K562 (cell line): ENCODE measurements around the gene MAP4.

ENCODE experiments used
- NR2C1 ChIP-seq, 2 experiments: fragments of 450-650 bp; IDR thresholded peaks; 2 replicates each; pipeline ENCODE4 v1.6.1; 2017; ENCODE audit warnings: mild to moderate bottlenecking in 2 of 2, antibody characterized with exemption in 1 of 2, inconsistent platforms in 1 of 2, missing compliant biosample characterization in 1 of 2, missing genetic modification characterization in 1 of 2
- RBM17 ChIP-seq: fragments of 200-400 bp; formaldehyde crosslinking; IDR thresholded peaks from 2 replicates; pipeline ENCODE4 v1.6.1; 2017; ENCODE audit warnings: low read depth, mild to moderate bottlenecking, low read length, borderline replicate concordance
- ZNF780A ChIP-seq: fragments of 250-450 bp; sonication (Bioruptor Pico); IDR thresholded peaks from 2 replicates; pipeline ENCODE4 v1.5.0; 2021; ENCODE audit warnings: mild to moderate bottlenecking
- TF ChIP-seq, protein P1 (sequence below): fragments of 250-450 bp; sonication (Bioruptor Pico); IDR thresholded peaks from 2 replicates; pipeline ENCODE4 v1.8.0; 2021; ENCODE audit warnings: moderate library complexity, mild to moderate bottlenecking, inconsistent platforms

- TF ChIP-seq ZNF780A (CRISPR knock-in tag) (no peak), RBM17 (no peak), NR2C1 (IDR thresholded peaks at IDR 0.05) (no peak), NR2C1 (tag; IDR thresholded peaks at IDR 0.05) (no peak)
- TF ChIP-seq, protein P1, sequence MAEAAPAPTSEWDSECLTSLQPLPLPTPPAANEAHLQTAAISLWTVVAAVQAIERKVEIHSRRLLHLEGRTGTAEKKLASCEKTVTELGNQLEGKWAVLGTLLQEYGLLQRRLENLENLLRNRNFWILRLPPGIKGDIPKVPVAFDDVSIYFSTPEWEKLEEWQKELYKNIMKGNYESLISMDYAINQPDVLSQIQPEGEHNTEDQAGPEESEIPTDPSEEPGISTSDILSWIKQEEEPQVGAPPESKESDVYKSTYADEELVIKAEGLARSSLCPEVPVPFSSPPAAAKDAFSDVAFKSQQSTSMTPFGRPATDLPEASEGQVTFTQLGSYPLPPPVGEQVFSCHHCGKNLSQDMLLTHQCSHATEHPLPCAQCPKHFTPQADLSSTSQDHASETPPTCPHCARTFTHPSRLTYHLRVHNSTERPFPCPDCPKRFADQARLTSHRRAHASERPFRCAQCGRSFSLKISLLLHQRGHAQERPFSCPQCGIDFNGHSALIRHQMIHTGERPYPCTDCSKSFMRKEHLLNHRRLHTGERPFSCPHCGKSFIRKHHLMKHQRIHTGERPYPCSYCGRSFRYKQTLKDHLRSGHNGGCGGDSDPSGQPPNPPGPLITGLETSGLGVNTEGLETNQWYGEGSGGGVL (CRISPR knock-in tag): no peak
Measured at GRCh38 chr3:47961036-47961435, 55.2 kb downstream of the MAP4 start.
